H1 (cell line): ENCODE measurements around the gene UBL4B. TPM values are rescaled to one million over a fixed set of nuclear protein-coding genes. Genes with fewer than 3 reads are reported as not detected.

ENCODE experiments used
- BCL11A ChIP-seq, 2 experiments: IDR thresholded peaks; one replicate each; pipeline ENCODE4 v1.6.1; 2011; ENCODE audit warnings: low read depth in 2 of 2, low read length in 2 of 2, mild to moderate bottlenecking in 2 of 2
- BRCA1 ChIP-seq: IDR thresholded peaks from 2 replicates; pipeline ENCODE4 v1.6.1; 2012; ENCODE audit warnings: low read depth, low read length, improper control_type of control experiment
- CBX8 ChIP-seq: fragments of 300-800, 300-1000 bp; sonication (generic); IDR thresholded peaks from 2 replicates; pipeline ENCODE4 v1.7.1; 2016; ENCODE audit warnings: low read depth, low read length, borderline replicate concordance
- CHD1 ChIP-seq: IDR thresholded peaks from 2 replicates; pipeline ENCODE4 v1.6.1; 2012; ENCODE audit warnings: low read depth, low read length, improper control_type of control experiment
- CREB1 ChIP-seq: IDR thresholded peaks from 2 replicates; pipeline ENCODE4 v1.6.1; 2012; ENCODE audit warnings: inconsistent platforms
- CTBP2 ChIP-seq: IDR thresholded peaks from 2 replicates; pipeline ENCODE4 v1.7.0; 2011; ENCODE audit warnings: borderline replicate concordance, mild to moderate bottlenecking, moderate library complexity, mixed read lengths, low read length; ENCODE audit not compliant: insufficient read depth, insufficient read length
- EZH2 ChIP-seq: fragments of 200-600 bp; sonication (generic); IDR thresholded peaks from 2 replicates; pipeline ENCODE4 v1.7.1; 2012; ENCODE audit warnings: low read depth, mild to moderate bottlenecking, moderate library complexity, low read length, inconsistent platforms; ENCODE audit not compliant: severe bottlenecking
- JUN ChIP-seq: IDR thresholded peaks from 2 replicates; pipeline ENCODE4 v1.6.1; 2011; ENCODE audit warnings: low read depth, mild to moderate bottlenecking, improper control_type of control experiment, low read length
- MAFK ChIP-seq: IDR thresholded peaks from 2 replicates; pipeline ENCODE4 v1.6.1; 2012; ENCODE audit warnings: low read depth, mild to moderate bottlenecking, improper control_type of control experiment, low read length
- PHF8 ChIP-seq: fragments of 200-600 bp; sonication (generic); conservative IDR thresholded peaks from 2 replicates; pipeline ENCODE4 v1.7.1; 2012; ENCODE audit warnings: low read depth, mild to moderate bottlenecking, inconsistent platforms, low read length, moderate library complexity
- POLR2A ChIP-seq, 2 experiments: IDR thresholded peaks; 1 replicate in 1 of 2; 2 replicates in 1 of 2; pipeline ENCODE4 v1.6.1; 2011; ENCODE audit warnings: low read depth in 2 of 2, low read length in 2 of 2, mild to moderate bottlenecking in 2 of 2; ENCODE audit errors: control extremely low read depth in 1 of 2
- RNF2 ChIP-seq: fragments of 200-900, 300-1000 bp; sonication (generic); IDR thresholded peaks from 2 replicates; pipeline ENCODE4 v1.7.1; 2016; ENCODE audit warnings: borderline replicate concordance, low read depth, mild to moderate bottlenecking, antibody characterized with exemption, low read length; ENCODE audit not compliant: poor library complexity, severe bottlenecking; ENCODE audit errors: missing control alignments
- RXRA ChIP-seq: IDR thresholded peaks from 2 replicates; pipeline ENCODE4 v1.6.1; 2011; ENCODE audit warnings: low read depth, mild to moderate bottlenecking, low read length, moderate library complexity; ENCODE audit not compliant: insufficient read depth
- SP2 ChIP-seq: IDR thresholded peaks from 2 replicates; pipeline ENCODE4 v1.6.1; 2012; ENCODE audit warnings: mild to moderate bottlenecking, low read length, inconsistent platforms
- TCF12 ChIP-seq: IDR thresholded peaks from 2 replicates; pipeline ENCODE4 v1.6.1; 2011; ENCODE audit warnings: low read depth, mild to moderate bottlenecking, low read length
- TEAD4 ChIP-seq: IDR thresholded peaks from 2 replicates; pipeline ENCODE4 v1.6.1; 2012; ENCODE audit warnings: low read depth, low read length, inconsistent platforms, mixed read lengths
- polyA plus RNA-seq, 7 experiments: library from polyadenylated mRNA; depleted of rRNA in 3 of 7; stranded (reverse) in 5 of 7; unstranded in 2 of 7; fragments of >200 nt in 5 of 7; fragments of 200-250 nt in 2 of 7; gene quantifications; 1 replicate in 5 of 7; 2 replicates in 1 of 7; 4 replicates in 1 of 7; pipeline versions ENCODE4 v1.2.1 to v1.2.3, GENCODE V29; 2011 to 2013; ENCODE audit warnings: missing spikeins in 2 of 7, mixed read lengths in 2 of 7
- total RNA-seq: library from RNA; stranded (reverse); fragmentation: NEBNext Ultra II Directional; extraction: Animal tissue kit (Norgen Biotek cat#: 25700); gene quantifications from 2 replicates; pipeline ENCODE4 v1.2.1, GENCODE V29; 2021
- TF ChIP-seq, protein P1 (sequence below), 3 experiments: IDR thresholded peaks; 1 replicate in 2 of 3; 2 replicates in 1 of 3; pipeline versions ENCODE4 v1.5.1 to v1.6.1; 2011; ENCODE audit warnings: low read length in 3 of 3, mild to moderate bottlenecking in 3 of 3, inconsistent platforms in 2 of 3, low read depth in 1 of 3, moderate library complexity in 1 of 3; ENCODE audit not compliant: insufficient read depth in 1 of 3; ENCODE audit errors: control extremely low read depth in 1 of 3
- TF ChIP-seq, protein P2 (sequence below): IDR thresholded peaks from 2 replicates; pipeline ENCODE4 v1.6.1; 2012; ENCODE audit warnings: inconsistent platforms
- TF ChIP-seq, protein P3 (sequence below): IDR thresholded peaks from 2 replicates; pipeline ENCODE4 v1.6.1; 2012; ENCODE audit warnings: inconsistent platforms
- TF ChIP-seq, protein P4 (sequence below): IDR thresholded peaks from 2 replicates; pipeline ENCODE4 v1.6.1; 2011; ENCODE audit warnings: low read depth, mild to moderate bottlenecking, low read length; ENCODE audit not compliant: insufficient read depth

UBL4B gene
- total and polyA plus RNA-seq, 2 of the 8 experiments (the other 6 are each of a cell fraction or from before 2014, with no cell fraction given): 0.11 TPM; not detected in 1

DNA sequence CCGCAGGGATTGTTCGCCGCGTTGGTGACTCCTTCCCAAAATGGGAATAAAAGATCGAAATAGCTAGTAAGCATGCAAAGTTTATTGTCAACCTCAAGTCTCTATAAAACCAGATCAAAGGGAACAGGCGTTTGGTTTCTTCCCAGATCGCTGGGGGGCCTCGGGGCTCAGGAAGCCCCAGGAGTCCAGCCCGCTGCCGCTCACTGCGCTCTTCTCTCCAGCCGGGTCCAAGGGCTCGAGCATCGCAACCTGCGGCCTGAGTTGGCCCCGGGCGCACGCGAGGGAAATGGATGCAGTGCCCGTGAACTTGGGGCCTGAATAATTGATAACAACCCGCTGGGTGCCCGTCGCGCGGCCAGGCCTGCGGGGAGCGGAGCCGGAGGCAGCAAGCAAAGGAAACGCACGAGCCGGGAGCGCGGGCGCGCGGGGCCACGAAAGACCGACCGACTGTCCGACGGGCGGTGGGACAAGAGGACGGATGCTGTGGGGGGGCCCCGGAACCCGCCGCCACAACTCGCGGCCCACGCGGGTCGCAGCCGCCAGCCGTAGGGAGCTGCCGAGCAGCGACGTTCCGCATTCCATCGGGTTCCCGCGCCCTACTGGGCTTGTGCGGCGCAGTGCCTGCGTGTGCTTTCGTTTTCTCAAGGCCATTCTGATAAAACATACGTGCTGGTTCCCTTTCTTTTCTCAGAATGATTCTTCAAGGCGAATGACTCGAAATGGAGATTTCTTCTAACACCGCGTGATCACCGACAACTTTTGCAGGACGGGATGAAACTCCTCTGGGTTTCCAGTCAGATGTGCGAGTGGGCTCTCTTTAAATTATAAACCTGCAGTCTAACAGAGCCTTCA, 27.8 kb upstream of the UBL4B start (continued):
- TF ChIP-seq CTBP2 (peak; percentile 51), TEAD4 (0 out of 2 replicates have a peak, but pooled peaks have one; percentile 33), BCL11A (IDR thresholded peaks at IDR 0.05; ENCODE audit: low read depth in 2 of 2, low read length in 2 of 2) (no peak), BRCA1 (no peak), MAFK (no peak), POLR2A (IDR thresholded peaks at IDR 0.05; ENCODE audit: control extremely low read depth in 1 of 2, low read depth in 2 of 2, low read length in 2 of 2) (no peak), SP2 (no peak), CHD1 (no peak), JUN (no peak), CBX8 (0 out of 2 replicates have a peak, but pooled peaks have one; percentile 14), RXRA (no peak), PHF8 (no peak), TCF12 (no peak), EZH2 (peak; percentile 97), CREB1 (no peak), RNF2 (peak; percentile 86)
- TF ChIP-seq, protein P1, sequence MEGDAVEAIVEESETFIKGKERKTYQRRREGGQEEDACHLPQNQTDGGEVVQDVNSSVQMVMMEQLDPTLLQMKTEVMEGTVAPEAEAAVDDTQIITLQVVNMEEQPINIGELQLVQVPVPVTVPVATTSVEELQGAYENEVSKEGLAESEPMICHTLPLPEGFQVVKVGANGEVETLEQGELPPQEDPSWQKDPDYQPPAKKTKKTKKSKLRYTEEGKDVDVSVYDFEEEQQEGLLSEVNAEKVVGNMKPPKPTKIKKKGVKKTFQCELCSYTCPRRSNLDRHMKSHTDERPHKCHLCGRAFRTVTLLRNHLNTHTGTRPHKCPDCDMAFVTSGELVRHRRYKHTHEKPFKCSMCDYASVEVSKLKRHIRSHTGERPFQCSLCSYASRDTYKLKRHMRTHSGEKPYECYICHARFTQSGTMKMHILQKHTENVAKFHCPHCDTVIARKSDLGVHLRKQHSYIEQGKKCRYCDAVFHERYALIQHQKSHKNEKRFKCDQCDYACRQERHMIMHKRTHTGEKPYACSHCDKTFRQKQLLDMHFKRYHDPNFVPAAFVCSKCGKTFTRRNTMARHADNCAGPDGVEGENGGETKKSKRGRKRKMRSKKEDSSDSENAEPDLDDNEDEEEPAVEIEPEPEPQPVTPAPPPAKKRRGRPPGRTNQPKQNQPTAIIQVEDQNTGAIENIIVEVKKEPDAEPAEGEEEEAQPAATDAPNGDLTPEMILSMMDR (IDR thresholded peaks at IDR 0.05; ENCODE audit: control extremely low read depth in 1 of 3, insufficient read depth in 1 of 3, low read depth in 1 of 3, low read length in 3 of 3): no peak
- TF ChIP-seq, protein P2, sequence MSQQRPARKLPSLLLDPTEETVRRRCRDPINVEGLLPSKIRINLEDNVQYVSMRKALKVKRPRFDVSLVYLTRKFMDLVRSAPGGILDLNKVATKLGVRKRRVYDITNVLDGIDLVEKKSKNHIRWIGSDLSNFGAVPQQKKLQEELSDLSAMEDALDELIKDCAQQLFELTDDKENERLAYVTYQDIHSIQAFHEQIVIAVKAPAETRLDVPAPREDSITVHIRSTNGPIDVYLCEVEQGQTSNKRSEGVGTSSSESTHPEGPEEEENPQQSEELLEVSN: no peak
- TF ChIP-seq, protein P3, sequence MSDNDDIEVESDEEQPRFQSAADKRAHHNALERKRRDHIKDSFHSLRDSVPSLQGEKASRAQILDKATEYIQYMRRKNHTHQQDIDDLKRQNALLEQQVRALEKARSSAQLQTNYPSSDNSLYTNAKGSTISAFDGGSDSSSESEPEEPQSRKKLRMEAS: no peak
- TF ChIP-seq, protein P4, sequence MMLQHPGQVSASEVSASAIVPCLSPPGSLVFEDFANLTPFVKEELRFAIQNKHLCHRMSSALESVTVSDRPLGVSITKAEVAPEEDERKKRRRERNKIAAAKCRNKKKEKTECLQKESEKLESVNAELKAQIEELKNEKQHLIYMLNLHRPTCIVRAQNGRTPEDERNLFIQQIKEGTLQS: no peak
